ENCODE results near the gene AGXT. TPM values are rescaled to one million over a fixed set of nuclear protein-coding genes. Genes with fewer than 3 reads are reported as not detected.

Gene AGXT
- total RNA-seq, 1 donor from 2014 or later = not detected

DNA sequence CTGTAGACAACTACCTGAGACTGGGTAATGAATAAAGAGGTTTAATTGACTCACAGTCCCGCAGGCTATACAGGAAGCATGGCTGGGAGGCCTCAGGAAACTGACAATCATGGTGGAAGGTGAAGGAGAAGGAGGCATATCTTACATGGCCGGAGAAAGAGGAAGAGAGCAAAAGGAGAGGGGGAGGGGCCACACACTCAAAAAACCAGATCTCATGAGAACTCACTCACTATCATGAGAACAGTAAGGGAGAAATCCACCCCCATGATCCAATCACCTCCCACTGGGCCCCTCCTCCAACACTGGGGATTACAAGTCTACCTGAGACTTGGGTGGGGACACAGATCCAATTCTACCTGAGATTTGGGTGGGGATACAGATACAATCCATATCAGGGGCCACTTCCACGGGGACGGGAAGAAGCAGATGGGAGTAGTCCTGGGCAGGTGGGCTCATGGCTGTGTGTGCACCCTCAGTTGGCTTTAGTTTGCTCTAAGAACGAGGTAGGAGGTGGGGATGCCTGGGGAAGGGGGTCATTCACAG, 17.5 kb downstream of the AGXT start:
- Histone ChIP-seq H3K4me3 (no peak overlapping the region), H3K4me1 (no peaks in the 10 kb centered on the region), H3K9me3 (replicated peaks) (no peaks in the 10 kb centered on the region), H3K36me3 (no peaks in the 10 kb centered on the region), H3K27ac (replicated peaks) (no peak overlapping the region), H3K27me3 (ENCODE audit: low read depth) (no peaks in the 10 kb centered on the region)
- intact Hi-C loops (cut with micrococcal nuclease) = no loop called here
- peak; percentile 2 for DNase-seq
- TF ChIP-seq, protein P1, sequence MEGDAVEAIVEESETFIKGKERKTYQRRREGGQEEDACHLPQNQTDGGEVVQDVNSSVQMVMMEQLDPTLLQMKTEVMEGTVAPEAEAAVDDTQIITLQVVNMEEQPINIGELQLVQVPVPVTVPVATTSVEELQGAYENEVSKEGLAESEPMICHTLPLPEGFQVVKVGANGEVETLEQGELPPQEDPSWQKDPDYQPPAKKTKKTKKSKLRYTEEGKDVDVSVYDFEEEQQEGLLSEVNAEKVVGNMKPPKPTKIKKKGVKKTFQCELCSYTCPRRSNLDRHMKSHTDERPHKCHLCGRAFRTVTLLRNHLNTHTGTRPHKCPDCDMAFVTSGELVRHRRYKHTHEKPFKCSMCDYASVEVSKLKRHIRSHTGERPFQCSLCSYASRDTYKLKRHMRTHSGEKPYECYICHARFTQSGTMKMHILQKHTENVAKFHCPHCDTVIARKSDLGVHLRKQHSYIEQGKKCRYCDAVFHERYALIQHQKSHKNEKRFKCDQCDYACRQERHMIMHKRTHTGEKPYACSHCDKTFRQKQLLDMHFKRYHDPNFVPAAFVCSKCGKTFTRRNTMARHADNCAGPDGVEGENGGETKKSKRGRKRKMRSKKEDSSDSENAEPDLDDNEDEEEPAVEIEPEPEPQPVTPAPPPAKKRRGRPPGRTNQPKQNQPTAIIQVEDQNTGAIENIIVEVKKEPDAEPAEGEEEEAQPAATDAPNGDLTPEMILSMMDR (IDR thresholded peaks at IDR 0.05; ENCODE audit: borderline replicate concordance) = no peak

DNA sequence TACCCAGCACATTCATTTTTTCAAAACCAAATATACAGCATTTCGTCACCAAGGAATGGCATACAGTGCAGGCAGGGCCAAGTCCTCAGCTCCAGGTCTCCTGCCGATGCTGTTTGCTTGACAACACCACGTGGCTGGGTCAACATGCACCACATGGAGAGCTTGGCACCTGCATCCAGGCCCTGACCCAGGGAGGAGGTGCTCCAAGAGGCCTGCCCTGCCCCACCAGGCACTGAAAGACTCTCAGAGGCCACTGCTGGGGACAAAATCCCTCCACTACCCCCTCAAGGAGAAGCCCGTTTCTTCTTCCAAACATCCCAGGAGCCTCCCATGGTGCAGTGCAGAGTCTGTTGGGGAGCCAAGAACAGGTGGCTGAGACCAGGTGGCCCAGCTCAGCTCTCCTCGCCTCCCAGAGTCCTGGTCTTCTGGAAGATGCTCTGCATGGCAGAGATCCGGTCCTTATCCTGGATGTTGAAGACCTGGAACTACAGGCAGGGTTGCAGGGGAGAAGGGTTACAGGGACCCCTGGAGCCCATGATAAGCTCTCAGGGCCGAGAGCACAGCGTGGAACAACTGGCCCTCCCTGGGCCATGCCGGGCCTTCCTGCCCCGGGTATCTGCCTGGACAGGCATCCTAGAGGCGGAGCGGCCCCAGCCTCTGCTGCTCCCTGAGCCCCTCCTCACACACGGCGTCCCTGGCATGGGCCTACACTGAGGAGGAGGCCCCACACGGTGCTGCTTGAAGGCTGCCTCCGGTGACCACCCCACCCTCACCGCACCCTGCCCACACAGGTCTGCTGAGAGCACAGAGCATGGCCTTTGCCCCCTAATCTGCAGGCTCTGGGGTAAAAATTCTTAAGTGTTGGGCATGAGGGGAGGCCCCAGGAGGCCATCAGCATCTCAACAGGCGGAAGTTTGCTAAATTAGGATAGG, 18.3 kb downstream of the AGXT start:
- Histone ChIP-seq H3K4me3 (no peak overlapping the region), H3K36me3 (no peaks in the 10 kb centered on the region), H3K27ac (replicated peaks) (no peak overlapping the region), H3K4me1 (no peaks in the 10 kb centered on the region), H3K27me3 (ENCODE audit: low read depth) (no peaks in the 10 kb centered on the region), H3K9me3 (replicated peaks) (no peaks in the 10 kb centered on the region)
- TF ChIP-seq, protein P1 (IDR thresholded peaks at IDR 0.05; ENCODE audit: borderline replicate concordance) = no peak
- intact Hi-C loops (cut with micrococcal nuclease) = no loop called here
- DNase-seq = no peak

DNA sequence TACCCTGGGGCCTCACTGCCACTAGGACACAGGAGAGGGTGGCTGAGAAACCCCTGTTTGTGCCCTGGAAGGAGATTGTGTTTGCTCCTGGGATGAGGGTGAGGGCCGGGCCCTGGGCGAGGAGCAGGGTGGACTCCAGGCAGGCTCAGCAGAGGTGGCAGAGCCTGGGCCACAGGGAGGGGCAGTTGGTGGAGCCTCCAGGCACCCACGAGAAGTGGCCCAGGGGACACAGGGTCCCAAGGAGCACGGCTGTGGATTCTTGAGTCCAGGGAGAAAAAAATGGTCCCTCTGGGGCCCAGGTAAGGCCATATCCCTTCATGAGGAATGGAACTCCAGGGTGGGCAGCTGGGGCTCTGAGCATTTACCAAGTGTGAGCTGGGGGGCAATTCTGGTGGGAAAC, 19.0 kb downstream of the AGXT start:
- no peak for DNase-seq
- no peaks in the 10 kb centered on the region for H3K4me1 ChIP-seq
- no peaks in the 10 kb centered on the region for H3K9me3 ChIP-seq (replicated peaks)
- TF ChIP-seq, protein P1 (IDR thresholded peaks at IDR 0.05; ENCODE audit: borderline replicate concordance) = no peak
- H3K4me3 ChIP-seq = no peak overlapping the region
- no peaks in the 10 kb centered on the region for H3K36me3 ChIP-seq
- no peaks in the 10 kb centered on the region for H3K27me3 ChIP-seq (ENCODE audit: low read depth)
- intact Hi-C loops (cut with micrococcal nuclease) = no loop called here
- H3K27ac ChIP-seq (replicated peaks) = no peak overlapping the region

DNA sequence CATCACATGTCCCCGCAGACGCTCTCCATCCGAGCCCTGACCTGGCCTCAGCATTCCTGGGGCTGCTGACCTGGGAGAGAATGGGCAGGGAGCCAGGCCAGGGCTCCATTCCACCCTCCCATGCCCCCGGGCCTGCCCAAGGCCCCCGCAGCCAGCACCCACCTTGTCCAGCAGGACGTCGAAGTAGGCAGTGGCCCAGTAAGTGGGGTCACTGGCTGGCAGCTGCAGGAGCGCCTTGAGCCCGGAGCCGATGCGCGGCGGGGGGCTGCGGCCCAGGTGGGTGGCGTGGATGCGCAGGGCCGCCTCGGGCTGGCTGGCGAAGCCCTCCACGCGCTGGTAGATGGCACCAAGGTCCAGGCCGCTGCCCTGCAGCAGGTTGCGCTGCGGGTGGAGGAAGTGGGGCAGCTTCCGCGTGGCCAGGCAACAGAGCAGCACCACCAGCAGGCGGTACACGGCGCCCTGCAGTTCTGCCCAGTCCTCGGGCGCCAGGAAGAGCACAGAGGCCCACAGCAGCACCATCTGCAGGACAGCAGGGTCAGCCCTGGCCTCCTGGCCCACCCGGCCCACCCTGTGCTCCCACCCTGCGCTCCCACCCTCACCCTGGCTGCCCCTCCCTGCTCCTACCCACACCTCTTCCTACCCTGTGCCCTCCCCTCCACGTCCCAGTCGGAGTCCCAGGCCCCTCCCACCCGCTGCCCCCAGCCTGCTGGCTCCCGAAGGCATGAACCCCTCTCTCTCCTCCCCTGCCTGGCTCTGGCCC, 19.7 kb downstream of the AGXT start:
- Histone ChIP-seq H3K9me3 (replicated peaks) (no peaks in the 10 kb centered on the region), H3K27ac (replicated peaks) (no peak overlapping the region), H3K27me3 (ENCODE audit: low read depth) (no peaks in the 10 kb centered on the region), H3K4me3 (no peak overlapping the region), H3K36me3 (no peaks in the 10 kb centered on the region), H3K4me1 (no peaks in the 10 kb centered on the region)
- intact Hi-C loops (cut with micrococcal nuclease) = no loop called here
- TF ChIP-seq, protein P1 (IDR thresholded peaks at IDR 0.05; ENCODE audit: borderline replicate concordance) = no peak
- no peak for DNase-seq

DNA sequence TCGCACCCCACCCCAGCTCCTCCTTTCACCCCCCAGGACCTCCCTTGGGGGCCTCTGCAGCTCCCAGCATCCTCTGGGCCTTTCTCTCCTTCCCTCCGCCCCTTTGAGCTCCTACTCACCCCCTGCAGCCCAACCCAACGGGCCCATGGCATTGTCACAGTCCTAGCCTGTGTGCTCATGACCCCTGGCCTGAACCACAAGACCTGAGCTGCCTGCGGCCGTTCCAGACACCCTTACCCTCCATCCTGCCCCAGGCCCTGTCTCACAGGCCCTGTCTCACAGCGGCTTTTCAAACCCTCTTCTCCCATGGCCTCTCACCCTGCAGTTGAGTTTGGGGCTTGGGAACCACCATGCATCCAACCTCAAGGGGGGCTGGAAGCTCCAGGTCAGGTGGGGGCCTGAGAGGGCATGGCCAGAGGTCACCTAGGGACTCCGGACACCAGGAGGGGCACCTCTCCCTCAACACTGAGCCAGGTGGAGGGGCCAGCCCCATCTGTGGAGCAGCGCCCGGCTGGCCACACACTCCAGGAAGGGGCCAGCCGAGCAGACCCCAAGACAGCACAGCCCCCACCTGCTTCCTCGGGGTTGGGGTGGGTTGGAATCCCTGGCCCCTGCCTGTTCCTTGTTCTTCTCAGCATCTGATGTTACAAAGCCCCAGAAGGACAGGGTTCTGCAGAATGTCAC, 20.4 kb downstream of the AGXT start:
- intact Hi-C loops (cut with micrococcal nuclease) = no loop called here
- no peaks in the 10 kb centered on the region for H3K36me3 ChIP-seq
- H3K4me1 ChIP-seq = no peaks in the 10 kb centered on the region
- TF ChIP-seq, protein P1 (IDR thresholded peaks at IDR 0.05; ENCODE audit: borderline replicate concordance) = no peak
- no peak for DNase-seq
- H3K27ac ChIP-seq (replicated peaks) = no peak overlapping the region
- H3K4me3 ChIP-seq = no peak overlapping the region
- H3K9me3 ChIP-seq (replicated peaks) = no peaks in the 10 kb centered on the region
- H3K27me3 ChIP-seq (ENCODE audit: low read depth) = no peaks in the 10 kb centered on the region
